HG02943 (cell line): ENCODE results near the gene ARHGAP8.

ENCODE experiments used
- ATAC-seq: cut with Tn5 transposase; IDR thresholded peaks from one replicate; pipeline ENCODE4 v1.9.1; 2021; ENCODE audit warnings: mild to moderate bottlenecking, low read depth, moderate library complexity; ENCODE audit not compliant: unreplicated experiment

The ARHGAP8 gene

GRCh38 chr22:44760476-44760875 lies 8.1 kb downstream of the ARHGAP8 start:
- no peak for ATAC-seq

DNA sequence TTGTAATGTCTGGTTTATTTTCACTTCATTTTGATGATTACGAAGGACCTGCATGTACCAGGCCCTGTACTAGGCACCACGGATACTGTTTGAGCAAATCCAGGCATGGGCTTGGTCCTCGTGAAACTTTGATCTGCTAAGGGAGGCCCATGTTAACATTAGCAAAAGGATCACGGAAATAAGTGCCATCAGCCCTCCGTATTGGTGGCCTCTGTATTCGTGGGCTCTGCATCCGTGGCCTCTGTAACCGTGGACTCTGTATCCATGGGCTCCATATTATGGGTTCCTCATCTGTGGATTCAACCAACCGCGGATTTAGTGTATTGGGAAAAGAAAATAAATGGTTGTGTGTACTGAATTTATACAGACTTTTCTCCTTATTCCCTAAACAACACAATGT lies 8.7 kb downstream of the ARHGAP8 start:
- no peak for ATAC-seq

DNA sequence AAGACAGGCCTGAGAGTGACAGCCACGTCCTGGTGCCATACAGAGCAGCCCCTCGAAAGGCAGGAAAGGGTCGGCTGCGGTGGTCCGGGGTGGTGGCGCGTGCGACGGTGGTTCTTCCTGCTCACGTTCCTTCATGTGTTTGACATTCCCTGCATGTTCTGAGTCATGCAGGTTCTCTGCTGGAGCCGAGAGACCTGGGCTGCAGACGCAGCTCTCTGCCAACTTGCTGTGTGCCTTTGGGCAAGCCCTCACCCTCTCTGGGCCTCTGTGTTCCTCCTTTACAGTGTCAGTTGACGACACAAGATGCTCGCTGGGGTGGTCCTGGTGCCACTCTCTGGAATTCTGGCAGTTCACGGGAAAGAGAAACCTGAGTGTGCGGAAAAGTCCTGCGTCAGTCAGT lies 12.0 kb downstream of the ARHGAP8 start:
- ATAC-seq, result no peak

DNA sequence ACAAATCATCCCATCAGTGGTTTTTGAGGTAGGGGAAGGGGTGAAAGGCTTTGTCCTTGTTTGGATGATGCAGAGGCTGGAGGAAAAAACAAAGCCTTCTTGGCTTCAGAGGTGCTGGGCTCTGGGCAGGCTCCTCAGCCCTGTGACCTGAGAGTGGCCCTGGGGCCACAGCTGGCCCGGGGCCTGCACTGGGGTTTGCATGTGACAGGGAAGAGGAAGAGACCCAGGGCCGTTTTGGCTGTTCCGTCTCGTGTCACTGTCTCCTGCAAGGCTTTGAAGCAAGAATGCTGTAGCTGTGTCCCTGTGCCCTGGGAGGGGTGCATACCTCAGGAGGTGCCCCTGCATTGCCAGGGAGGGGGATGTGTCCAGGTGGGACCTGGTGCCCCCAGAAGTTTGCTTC lies 12.6 kb downstream of the ARHGAP8 start:
- ATAC-seq, result no peak

DNA sequence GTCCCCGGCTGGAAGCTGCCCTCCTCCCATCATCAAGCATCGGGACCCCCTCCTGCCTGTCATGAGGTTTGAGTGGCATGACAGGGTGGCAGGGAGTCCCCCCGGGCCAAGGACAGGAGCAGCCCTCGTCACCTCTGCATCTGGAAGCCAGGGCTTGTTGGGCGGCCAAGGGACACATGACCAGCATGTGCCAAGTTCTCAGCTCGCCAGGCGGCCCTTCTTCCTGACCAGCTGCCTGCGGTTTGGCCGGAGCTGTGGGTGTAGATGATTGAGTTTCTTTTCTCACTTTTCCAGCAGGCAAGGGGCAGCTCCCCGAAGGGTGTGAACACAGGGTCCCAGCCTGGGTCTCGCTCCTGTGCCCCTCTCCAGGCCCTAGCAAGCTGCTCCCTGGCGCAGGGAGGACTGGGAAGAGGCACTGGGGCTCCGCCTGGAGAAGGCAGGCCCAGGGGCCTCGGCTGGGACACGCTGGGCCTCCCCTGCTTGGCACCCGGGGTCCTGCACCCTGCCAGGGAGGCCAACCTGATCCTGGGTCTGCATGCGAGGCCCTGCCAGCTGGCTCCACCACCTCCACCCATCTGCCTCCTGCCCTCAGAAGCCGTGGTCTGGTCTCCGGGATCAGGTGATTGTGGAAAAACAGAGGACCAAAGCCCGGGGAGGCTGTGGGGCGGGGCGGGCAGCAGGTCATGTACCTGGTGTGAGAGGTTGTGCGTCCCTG lies 13.4 kb downstream of the ARHGAP8 start:
- no peak for ATAC-seq

DNA sequence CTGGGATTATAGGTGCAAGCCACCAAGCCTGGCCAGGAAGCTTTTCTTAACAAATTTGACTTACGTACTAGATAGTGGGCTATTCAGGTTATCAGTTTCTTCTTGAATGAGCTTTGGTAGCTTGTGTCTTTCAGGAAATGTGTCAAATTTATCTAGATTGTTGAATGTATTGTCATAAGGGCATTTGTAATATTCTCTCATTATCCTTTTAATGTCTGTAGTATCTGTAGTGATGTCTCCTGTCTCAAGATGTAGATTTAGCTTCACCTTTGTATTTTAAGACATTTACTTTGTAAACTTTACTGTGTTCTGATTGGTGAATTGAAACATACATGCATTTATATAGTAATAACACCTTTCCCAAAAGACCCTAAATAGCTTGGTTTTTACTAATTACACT lies 20.7 kb downstream of the ARHGAP8 start:
- ATAC-seq, result no peak

DNA sequence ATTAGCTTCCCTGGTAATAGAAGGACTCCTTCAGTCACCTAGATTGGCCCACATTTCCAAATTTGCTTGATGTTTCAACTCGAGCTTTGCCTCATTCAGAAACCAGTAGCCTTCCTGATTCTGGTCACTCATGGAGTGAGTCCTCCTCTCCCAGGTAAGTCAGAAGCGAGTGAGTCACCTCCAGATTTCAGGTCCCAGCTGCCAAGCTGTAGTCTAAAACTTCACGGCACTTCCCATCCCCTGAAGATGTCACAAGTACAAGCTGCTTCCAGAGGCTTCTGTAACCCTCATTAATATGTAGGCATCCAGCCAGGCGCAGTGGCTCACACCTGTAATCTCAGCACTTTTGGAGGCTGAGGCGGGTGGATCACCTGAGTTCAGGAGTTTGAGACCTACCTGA lies 23.5 kb downstream of the ARHGAP8 start:
- no peak for ATAC-seq

DNA sequence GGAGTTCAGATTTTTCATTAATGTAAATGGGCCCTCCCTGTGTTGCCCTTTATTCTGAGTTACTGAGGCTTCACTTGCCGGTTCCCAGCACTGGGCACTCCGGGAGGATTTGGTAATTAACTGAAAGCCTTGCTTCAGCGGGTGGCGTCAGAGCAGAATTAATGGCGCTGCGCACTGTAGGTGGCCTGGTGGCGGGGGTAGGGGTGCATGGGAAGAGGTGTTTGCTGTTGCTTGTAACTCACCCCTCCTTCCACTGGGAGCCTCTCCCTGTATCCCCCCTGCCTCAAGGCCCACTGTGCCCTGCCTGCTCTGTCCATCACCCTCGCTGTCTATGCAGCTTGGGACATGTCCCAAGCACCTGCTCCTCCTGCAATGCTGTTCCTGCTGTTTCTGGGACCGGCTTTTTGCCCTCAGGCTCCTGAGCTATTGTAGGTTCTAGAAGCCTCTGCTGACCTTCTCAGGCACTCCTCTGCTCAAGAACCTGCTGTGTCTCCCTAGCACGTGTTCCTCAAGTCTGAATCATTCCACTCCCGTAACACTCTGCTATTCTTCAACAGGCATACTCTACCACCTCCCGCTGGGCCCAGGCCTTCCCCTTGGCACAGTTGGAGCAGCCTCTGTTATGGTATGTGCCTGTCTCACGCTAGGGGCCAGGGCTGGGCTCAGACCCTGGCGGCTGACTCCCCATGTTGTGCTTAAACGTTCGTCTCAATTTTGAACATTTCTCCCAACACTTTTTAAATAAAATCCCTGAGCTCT lies 24.4 kb downstream of the ARHGAP8 start:
- no peak for ATAC-seq

- no peak for ATAC-seq
Measured at GRCh38 chr22:44777364-44777755, 25.0 kb downstream of the ARHGAP8 start.

GRCh38 chr22:44780876-44781449 lies 28.6 kb downstream of the ARHGAP8 start:
- ATAC-seq, result no peak

GRCh38 chr22:44782363-44782963 lies 30.1 kb downstream of the ARHGAP8 start:
- no peak for ATAC-seq

DNA sequence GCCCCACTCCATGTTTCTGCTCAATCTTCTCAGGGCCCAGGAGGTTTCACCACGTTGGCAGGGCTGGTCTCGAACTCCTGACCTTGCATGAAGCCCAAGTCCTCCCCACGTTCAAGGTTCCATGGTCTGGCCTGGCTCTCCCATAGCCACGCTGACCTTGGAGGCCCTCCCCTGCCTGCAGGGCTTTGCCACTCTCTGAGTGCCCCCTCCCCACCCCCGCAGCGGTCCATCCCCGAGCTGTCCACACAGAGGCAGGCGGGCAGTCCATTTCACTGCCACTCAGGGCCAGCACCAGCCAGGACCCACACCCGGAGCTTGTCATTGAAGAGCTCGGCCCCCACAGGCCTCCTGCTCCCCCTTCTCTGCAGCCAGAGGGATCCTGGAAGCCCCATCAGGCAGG lies 30.7 kb downstream of the ARHGAP8 start:
- no peak for ATAC-seq

DNA sequence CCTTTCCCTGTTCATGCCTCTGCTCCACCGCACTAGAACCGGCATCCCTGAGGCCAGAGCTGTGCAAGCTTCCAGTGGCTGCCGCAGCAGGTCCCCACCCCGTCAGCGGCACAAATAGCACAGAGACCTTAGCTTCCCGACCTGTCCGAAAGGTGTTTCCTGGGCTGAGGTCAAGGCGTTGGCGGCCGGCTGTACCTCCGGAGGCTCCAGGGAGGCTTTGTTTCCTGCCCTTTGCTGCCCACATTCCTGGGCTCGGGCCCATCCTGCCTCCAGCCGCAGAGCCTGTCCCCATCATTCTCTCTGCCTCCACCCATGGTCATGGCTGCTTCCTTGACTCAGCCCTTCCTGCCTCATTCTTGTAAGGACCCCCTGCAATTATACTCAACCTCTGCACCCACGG lies 31.2 kb downstream of the ARHGAP8 start:
- ATAC-seq, result no peak

GRCh38 chr22:44786136-44786535 lies 33.8 kb downstream of the ARHGAP8 start:
- no peak for ATAC-seq

DNA sequence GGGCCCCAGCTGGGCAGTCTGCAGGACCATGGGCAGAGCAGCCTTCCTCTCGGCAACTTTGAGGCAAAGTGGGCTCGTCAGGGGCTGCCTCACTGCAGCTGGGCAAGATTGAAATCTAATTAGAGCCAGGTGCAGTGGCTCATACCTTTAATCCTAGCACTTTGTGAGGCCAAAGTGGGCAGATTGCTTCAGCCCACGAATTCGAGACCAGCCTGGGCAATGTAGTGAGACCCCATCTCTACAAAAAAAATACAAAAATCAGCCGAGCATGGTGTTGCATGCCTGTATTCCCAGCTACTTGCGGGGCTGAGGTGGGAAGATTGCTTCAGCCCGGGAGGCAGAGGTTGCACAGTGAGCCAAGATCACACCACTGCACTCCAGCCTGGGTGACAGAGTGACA lies 34.2 kb downstream of the ARHGAP8 start:
- no peak for ATAC-seq

GRCh38 chr22:44787832-44788231 lies 35.5 kb downstream of the ARHGAP8 start:
- ATAC-seq, result no peak

DNA sequence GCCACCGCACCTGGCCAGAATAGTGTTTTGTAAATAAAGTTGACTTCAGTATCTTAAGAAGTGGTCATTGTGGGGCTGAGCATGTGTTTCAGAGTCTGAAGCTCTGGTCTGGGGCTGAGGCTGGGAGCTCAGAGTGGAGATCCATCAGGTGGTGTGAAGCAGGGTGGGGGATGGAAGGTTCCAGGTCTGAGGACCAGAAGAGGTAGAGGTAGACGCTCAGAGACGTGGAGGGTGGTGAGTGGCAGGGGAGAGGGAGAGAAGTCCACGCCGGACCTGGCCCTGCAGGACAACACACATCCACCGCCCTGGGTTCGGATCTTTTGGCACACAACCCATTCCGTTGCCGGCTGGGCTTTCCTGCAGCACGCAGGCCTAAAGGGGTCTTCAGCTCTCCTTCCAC lies 40.7 kb downstream of the ARHGAP8 start:
- ATAC-seq, result no peak

DNA sequence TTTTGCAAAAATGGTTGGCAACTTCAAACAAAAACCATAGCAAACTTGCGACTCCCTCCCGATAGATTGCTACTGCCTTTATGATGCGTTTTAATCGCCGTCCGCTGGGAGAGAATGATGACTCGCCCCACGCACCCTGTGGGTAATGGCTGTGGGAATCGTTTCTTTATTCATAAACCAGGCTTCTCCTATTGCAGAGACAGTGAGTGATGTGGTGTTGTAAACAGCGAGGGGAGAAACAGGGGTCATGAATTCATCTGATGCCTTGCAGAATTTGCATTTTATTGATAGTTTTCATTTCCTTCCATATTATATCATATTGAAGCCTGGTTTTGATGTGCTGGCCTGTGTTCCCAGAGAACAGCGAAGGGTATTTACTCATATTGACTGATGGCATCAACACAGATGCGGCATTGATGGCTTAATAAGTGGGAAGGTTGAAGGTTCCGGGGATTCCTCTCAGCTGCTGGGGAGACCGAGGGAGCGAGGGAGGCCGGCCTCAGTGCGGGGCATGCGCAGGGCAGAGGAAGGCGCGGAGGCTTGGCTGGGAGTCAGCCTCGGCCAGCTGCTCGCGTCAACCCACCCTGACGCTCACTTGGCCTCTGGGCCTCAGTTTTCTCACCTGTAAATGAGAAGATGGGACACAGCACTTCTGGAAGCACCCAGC lies 41.3 kb downstream of the ARHGAP8 start:
- ATAC-seq, result no peak

DNA sequence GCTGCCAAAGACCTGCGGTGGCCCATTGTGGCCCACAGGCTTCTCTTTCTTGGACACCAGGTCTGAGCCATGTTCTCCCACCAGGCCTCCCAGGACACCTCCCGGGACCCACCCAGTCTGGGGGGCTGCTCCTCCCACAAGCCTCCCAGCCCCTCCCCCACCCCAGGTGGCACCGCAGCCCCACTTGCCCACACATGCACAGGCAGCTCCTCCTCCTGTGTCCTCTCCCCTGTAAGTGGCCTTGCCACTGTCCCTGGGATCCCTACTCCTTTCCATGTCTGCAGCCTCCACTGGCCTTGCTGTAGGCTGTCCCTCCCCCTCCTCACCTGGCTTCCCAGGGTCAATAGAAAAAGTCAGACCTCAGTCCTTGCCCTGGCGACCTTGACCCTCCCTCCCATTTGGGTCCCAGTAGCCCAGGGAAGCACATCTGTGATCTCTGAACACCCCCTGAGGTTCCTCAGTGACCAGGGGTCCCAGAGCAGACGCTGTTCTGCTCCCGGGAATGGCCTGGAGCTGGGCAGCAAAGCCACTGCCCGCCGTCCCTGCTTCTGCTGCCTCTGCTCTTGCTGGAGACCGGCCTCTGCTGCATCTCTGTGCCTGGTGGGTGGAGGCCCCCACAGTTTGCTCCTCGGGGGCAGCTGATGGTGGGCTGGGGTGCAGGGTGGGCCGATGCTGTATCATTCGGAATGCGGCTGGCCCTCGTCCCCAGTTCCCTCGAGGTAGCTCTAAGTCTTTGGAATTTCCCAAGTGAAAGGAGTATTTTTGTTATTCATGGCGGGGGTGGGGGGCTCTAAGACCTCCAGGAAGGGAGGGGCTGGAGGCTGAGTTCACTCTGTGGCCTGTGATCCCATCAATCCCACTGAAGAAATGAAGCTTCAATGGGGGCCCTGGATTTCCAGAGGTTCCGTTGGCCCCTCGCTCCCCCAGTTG lies 43.6 kb downstream of the ARHGAP8 start:
- ATAC-seq, result no peak

- no peak for ATAC-seq
Measured at GRCh38 chr22:44797181-44797725, 44.9 kb downstream of the ARHGAP8 start.
